Colonic mucosa (tissue), 4 donors: ENCODE results near the gene RAX2. TPM values are rescaled to one million over a fixed set of nuclear protein-coding genes. Genes with fewer than 3 reads are reported as not detected.
A peak's percentile ranks its signal among the peaks of the same experiment; 100 is the strongest.

ENCODE experiments used
- DNase-seq: peaks from one replicate; pipeline ENCODE4 v3.0.0-alpha.2; 2020
- H3K27ac ChIP-seq: fragments of 200-600 bp; one replicate; pipeline ENCODE4 v1.8.0; 2021
- H3K27me3 ChIP-seq: fragments of 200-600 bp; one replicate; pipeline ENCODE4 v1.8.0; 2021
- H3K36me3 ChIP-seq: fragments of 200-600 bp; one replicate; pipeline ENCODE4 v1.8.0; 2021
- H3K4me1 ChIP-seq: fragments of 200-600 bp; one replicate; pipeline ENCODE4 v1.8.0; 2021; ENCODE audit warnings: mild to moderate bottlenecking
- H3K4me3 ChIP-seq: fragments of 200-600 bp; one replicate; pipeline ENCODE4 v1.8.0; 2021
- H3K9ac ChIP-seq, 2 donors: one replicate each; pipeline ENCODE4 v1.7.0; 2013; ENCODE audit warnings: control low read depth in 2 of 2, low read depth in 2 of 2, low read length in 2 of 2
- H3K9me3 ChIP-seq: fragments of 200-600 bp; one replicate; pipeline ENCODE4 v1.8.0; 2021
- intact Hi-C: fragments of 100-400 bp; cut with DNase I; formaldehyde crosslinking; loops from one replicate; pipeline ENCODE4 v1.14.1; 2022
- total RNA-seq, 2 donors: library from RNA; stranded (reverse); fragmentation: NEBNext Ultra II Directional in 1 of 2; extraction: Animal tissue kit (Norgen Biotek cat#: 25700) in 1 of 2; gene quantifications; one replicate each; pipeline ENCODE4 v1.2.1, GENCODE V29; 2021
- TF ChIP-seq, protein P1 (sequence below): fragments of 200-600 bp; IDR thresholded peaks from one replicate; pipeline ENCODE4 v1.8.0; 2022; ENCODE audit warnings: antibody characterized with exemption, mild to moderate bottlenecking
- donor health status: healthy.
- donor health status: DM: no; HTN: no; CAD: no.
- donor health status: DM: no; HTN: no; CAD: no.

RAX2 gene
- total RNA-seq, 2 donors from 2014 or later: not detected

DNA sequence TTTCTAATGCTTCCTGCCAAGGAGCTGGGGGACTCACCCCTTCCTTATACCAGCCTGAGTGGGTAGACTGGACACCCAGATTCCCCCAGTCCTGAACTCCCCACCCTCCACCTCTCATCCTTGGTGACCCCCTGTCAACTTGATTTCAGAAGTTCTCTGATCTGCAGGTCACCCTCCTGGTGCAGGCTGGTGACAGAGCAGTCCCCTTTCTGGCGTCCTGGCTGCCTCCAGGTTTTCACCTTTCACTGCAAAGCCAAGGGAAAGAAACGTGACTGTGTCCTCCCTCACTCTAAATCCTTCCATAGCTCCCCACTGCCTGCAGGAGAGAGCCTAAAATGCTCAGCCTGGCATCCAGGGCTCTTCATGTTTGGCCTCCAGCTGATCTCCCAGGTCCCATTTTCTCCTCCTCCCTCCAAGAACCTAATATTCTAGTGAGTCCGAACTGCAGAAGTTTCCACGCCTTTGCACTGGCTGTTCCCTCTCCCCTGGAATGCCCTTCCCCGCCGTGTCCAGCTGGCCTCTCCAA lies 18.2 kb upstream of the RAX2 start:
- peaks cover 7% of the 10 kb centered on the region for H3K27me3 ChIP-seq
- TF ChIP-seq, protein P1, sequence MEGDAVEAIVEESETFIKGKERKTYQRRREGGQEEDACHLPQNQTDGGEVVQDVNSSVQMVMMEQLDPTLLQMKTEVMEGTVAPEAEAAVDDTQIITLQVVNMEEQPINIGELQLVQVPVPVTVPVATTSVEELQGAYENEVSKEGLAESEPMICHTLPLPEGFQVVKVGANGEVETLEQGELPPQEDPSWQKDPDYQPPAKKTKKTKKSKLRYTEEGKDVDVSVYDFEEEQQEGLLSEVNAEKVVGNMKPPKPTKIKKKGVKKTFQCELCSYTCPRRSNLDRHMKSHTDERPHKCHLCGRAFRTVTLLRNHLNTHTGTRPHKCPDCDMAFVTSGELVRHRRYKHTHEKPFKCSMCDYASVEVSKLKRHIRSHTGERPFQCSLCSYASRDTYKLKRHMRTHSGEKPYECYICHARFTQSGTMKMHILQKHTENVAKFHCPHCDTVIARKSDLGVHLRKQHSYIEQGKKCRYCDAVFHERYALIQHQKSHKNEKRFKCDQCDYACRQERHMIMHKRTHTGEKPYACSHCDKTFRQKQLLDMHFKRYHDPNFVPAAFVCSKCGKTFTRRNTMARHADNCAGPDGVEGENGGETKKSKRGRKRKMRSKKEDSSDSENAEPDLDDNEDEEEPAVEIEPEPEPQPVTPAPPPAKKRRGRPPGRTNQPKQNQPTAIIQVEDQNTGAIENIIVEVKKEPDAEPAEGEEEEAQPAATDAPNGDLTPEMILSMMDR: no peak
- H3K36me3 ChIP-seq: no peaks in the 10 kb centered on the region
- no peaks in the 10 kb centered on the region for H3K9me3 ChIP-seq
- intact Hi-C loops: no loop called here
- H3K4me1 ChIP-seq: no peaks in the 10 kb centered on the region
- H3K27ac ChIP-seq: no peak overlapping the region
- no peak overlapping the region for H3K9ac ChIP-seq
- H3K4me3 ChIP-seq: no peak overlapping the region
- DNase-seq: no peak

DNA sequence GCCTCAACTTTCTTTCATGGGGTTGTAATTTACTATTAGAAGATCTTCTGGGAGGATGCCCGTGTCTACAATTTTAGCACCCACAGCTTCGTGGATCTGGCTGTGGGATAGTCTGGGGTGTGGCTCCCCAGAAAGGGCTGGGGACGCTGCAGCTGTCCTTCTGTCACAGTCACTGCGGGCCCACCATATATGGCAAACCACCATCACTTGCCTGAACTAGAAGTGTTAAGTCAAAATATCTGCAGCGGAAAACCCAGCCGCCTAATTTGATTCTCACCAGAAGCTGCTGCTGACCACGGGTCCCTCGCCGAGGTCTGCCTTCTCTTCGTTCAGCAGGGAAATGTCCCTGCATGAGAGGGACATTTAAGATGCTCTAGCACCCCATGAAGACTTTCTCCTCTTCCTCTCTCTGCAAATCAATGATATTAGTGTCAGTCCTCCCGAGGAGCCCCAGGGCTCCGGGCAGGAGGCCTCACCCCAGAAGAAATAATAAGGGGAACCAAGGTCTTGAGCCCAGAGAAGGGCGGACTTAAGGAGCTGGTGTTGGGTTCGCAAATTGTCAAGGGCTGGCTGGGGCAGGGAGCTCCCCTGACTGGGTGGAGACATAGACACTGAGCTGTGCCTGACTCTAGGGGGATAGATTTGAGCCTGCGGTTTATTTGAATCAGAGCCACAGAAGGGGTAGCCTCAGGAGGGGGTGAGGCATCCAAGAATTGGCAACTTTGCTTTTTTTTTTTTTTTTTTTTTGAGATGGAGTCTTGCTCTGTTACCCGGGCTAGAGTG lies 17.2 kb upstream of the RAX2 start:
- no peaks in the 10 kb centered on the region for H3K36me3 ChIP-seq
- TF ChIP-seq, protein P1: no peak
- intact Hi-C loops: no loop called here
- H3K4me1 ChIP-seq: no peaks in the 10 kb centered on the region
- H3K9me3 ChIP-seq: no peaks in the 10 kb centered on the region
- H3K9ac ChIP-seq: no peak overlapping the region
- peaks cover 7% of the 10 kb centered on the region for H3K27me3 ChIP-seq
- no peak overlapping the region for H3K4me3 ChIP-seq
- DNase-seq: no peak
- H3K27ac ChIP-seq: no peak overlapping the region

DNA sequence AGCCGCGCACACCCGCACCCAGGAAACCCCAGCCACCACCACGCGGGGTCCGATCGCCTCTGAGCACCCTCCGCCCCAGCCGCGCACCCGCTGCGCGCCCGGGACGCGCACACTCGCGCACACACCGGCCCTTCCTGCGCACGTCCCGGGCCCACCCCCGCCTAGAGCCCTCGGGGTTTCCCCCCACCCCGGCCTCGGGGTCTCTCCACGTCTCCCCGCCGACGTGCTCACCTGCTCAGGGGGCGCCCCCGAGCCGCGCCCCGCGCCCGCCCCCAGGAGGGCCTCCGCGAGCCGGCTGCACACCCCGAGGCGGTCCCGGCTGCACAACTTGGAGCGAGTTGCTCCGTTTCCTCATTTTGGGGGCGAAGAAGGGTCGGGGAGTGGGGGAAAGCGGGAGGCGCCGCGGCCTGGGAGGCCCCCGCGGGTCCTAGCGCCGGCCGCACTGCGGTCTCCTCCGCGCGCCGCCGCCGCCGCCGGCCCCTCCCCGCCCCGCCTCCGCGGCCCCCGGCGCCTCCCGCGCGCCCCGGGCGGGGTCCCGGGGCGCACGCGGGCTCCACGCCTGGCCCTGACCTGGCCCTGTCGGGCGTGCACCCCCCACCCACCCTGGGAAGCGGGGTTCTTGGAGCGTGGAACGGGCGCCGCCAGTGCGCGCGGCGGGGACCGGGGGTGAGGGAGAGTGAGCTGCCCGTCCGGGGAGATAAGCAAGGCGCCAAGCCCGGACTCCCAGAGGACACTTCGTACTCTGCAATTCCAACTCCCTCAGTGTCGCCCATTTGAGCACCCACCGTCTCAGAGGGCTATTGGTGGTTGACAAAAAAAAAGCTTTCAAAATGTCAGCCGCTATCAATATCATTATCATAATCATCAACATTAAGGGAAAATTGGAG lies 14.2 kb upstream of the RAX2 start, which contains the start of gene MATK:
TSS of gene MATK (minus strand) at position 444 of the 887 bp plus-strand sequence. CDS start 1,246 bp downstream, outside the sequence.
- H3K27me3 ChIP-seq: peaks cover 7% of the 10 kb centered on the region
- no peaks in the 10 kb centered on the region for H3K9me3 ChIP-seq
- H3K9ac ChIP-seq: no peak within 1 kb of the TSS
- H3K36me3 ChIP-seq: no peaks in the 10 kb centered on the region
- no peaks in the 10 kb centered on the region for H3K4me1 ChIP-seq
- H3K27ac ChIP-seq: no peak within 1 kb of the TSS
- peak within 1 kb of the TSS; percentile 20 for H3K4me3 ChIP-seq
- DNase-seq: no peak
- intact Hi-C loops: no loop called here
- TF ChIP-seq, protein P1: no peak

DNA sequence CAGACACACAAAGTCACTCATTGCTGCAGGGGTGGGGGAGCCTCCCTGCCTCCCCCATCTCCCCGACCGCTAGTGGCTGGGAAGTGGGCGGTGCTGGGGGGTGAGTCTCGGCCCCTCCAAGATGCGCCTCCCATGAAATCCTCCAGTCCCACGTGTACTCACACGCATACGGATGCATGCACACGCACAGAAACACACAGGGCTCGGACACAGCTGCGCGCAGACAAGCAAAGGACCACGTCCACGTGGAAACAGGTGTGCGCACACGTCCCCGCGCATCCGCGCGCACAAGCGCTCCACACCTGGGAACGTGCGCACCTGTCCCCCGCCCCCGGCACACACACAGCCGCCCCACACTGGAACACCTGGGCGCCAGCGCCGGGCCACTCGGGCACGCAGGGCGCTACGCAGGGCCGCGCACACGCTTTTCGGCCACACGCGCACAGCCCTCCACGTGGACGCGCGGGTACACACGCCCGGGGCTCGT lies 13.5 kb upstream of the RAX2 start:
- no peak for DNase-seq

More for the DNA sequence above, 13.5 kb upstream of the RAX2 start:
- Histone ChIP-seq H3K4me3 (peak overlapping the region; percentile 20), H3K4me1 (no peaks in the 10 kb centered on the region), H3K9ac (no peak overlapping the region), H3K27ac (no peak overlapping the region), H3K27me3 (peaks cover 7% of the 10 kb centered on the region), H3K36me3 (no peaks in the 10 kb centered on the region), H3K9me3 (no peaks in the 10 kb centered on the region)
- intact Hi-C loops: no loop called here
- TF ChIP-seq, protein P1: no peak
